Activated CD4-positive, alpha-beta T cell treated with anti-CD3 and anti-CD28 coated beads, Interleukin-2, amount 50 U/mL, for 24 hours (primary cell): ENCODE results near the gene MSH3.
"Not testable (repeated sequence)": the region's sequence is repeated elsewhere in the genome, so short reads cannot be mapped to it uniquely, and the experiment has no call there.

Experiments
- DNase-seq, 2 donors: peaks; one replicate each; pipeline ENCODE4 v3.0.0-alpha.2; 2020; ENCODE audit warnings: low read depth in 1 of 2, low spot score in 1 of 2

Gene MSH3

GRCh38 chr5:80789319-80790016 is 135.0 kb downstream of the MSH3 start:
- DNase-seq, result not testable (repeated sequence)

DNA sequence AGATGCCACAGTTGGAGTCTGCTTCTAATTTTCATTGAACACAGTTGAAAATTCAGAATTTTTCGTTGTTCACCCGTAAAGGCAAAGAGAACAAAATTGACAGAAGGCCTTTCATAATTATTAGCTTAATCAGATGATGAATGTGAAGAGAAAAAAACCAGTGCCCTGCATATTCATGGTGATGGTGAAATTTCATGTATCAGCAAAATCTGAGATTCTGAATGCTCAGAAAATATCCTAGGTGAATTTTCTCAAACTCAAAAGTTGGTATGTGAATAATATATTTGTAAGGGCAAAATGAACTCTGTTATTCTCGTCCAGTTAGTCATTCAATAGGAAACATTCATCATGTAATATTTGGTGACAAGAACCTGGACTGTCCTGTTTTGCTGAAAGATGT is 136.2 kb downstream of the MSH3 start:
- DNase-seq, result no peak

DNA sequence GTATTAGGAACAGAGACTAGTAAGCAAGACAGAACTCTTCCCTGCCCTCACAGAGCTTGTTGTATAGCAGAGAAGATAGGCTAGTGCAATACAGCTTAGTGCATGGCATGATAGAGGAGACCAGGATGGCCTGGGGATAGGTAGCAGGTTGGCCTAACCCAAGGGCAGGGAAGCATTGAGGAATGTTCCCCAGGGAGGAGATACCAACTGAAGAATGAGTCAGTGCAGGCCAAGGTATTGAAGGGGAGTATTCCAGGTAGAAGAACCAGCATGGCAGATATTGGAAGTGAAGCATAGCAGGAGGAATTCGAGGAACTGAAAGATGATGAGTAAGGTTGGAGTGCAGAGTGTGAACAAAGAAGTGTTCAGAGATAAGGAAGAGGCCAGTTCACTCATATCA is 138.9 kb downstream of the MSH3 start:
- DNase-seq, result no peak

DNA sequence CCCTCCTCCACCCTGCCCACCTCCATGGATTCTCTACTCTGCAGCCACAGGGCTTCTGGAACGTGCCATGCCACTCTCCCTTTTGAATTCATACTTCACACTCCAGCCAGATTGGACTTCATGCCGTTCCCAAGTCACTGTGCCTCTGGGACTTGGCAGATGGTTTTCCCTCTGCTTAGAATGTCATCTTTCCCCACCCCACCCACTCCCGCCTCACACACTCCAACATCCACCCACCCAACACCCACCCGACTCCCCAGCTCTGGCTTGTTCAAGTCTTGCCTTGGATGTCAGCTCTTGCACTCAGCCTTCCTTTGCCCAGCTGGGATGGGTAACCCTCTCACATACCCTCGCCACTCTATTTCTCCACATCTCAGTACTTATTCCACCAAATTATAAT is 142.4 kb downstream of the MSH3 start:
- DNase-seq, result no peak

DNA sequence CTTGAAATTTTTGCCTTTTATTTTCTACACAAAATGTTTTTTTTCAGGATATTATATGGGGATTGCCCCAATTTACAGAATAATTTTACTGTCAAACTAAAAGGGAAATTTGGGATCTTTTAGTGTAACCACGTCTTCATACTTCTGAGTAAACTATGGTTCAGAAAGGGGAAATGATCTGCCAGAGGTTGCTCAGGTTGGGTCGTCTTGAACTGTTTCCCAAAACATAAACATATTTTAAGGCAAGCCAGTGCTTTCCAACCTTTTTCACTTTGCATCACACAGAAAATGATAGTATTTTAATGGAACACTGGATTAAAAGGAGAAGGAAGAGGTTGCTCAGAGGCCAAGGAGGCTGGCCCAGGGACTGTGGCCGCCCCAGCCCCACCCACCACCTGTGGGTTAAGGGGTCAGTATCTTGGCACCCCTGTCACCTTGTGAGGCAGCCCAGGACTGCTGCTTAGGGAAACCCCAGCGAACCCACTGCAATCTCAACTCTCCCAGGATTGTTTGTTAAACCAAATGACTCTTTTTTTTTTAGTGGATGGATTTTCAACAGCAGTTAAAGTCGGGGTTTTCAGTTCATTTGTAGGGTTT is 143.1 kb downstream of the MSH3 start:
- DNase-seq, result no peak

GRCh38 chr5:80798166-80798565 is 143.7 kb downstream of the MSH3 start:
- no peak for DNase-seq

DNA sequence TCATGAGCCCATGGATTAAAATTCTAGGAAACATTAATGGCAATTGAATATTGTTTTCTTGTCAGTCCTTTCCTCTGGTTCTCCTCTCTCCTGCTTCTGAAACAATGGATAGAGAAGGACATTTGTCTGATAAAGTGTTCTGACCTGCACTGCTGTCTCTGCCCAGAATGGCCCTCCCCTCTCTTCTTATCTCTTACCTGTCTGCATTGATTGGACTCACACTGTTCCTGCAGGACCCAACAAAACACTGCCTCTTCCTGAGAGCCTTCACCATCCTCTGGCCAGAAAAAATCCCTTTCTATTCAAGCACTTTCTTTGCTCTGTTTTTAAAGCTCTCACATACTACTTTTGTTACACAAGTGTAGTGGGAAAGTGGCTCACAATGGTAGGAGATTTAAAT is 144.2 kb downstream of the MSH3 start:
- no peak for DNase-seq

DNA sequence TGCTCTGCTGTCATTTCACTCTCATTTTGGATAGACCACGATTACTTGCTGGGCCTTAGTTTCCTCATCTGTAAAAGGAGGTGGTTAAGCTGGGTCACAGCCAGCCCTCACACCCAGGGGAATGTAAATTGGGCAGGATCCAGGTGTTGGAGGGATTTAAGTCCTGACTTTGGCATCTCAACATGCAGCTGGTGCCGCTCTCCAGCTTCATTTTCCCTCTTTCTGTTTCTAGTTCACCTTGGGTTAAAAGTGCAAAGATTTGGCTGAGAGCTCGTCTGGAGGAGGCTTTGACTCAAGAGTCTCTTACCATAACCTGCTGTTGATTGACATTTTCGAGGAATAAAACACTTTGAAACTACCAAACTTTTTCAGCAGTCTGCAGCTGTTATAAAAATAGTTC is 144.6 kb downstream of the MSH3 start:
- DNase-seq, result no peak

- DNase-seq, result no peak
These were observed 145.1 kb downstream of the MSH3 start for GRCh38 chr5:80799573-80799972.

DNA sequence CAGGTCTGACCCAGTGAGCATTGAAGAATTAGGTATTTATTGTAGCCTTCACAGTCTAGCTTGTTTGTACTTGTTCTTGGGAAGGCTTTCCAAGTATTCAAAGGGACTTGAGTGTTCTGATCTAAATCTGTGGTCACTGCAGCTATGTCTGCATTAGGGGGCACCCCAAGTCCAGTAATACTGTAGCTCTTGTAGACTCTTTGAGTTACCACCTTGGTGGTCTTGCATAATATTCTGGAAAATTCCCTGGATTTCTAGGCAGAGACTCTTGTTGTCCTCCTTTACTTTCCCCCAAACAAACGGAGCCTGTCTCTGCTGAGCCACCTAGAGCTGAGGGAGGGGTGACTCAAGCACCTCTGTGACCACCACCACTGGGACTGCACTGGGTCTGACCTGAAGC is 149.9 kb downstream of the MSH3 start:
- DNase-seq, result no peak

DNA sequence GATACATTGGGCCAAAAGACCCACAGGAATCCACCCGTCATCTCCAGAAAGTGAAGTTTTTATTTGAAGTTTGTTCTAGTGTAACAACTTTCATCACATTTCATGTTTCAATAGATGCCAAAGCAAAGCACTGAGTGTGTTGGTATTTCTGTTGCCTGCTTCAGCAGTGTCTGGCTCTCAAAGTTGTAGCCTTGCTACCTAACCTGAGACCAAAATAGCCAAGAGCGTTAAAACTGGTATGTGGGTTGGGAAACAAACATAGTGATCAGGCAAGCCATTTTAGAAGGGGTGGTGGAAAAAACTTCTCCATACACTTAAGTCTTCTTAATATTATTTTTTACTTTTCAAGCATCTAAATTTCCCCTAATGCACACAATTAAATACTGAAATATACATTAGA is 150.6 kb downstream of the MSH3 start:
- DNase-seq, result no peak

GRCh38 chr5:80806929-80807328 is 152.5 kb downstream of the MSH3 start:
- no peak for DNase-seq

DNA sequence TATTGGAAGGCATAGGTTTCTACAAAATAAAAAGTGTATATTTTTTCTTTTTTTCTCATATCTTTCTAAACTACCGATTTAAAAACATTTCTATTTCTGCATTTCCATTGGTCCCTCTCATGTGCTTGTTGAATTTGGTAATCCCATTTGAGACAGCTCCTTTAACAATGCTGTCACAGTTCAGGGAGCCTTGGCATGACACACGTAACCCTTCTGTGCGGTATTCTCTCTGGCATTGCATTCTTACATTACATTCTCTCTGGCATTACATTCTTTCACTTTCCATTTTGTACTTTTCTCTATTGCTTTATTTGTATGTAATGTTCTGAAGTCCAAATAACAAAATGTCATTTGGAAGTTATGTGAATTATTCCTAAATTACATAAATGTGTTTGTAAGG is 155.0 kb downstream of the MSH3 start:
- no peak for DNase-seq

DNA sequence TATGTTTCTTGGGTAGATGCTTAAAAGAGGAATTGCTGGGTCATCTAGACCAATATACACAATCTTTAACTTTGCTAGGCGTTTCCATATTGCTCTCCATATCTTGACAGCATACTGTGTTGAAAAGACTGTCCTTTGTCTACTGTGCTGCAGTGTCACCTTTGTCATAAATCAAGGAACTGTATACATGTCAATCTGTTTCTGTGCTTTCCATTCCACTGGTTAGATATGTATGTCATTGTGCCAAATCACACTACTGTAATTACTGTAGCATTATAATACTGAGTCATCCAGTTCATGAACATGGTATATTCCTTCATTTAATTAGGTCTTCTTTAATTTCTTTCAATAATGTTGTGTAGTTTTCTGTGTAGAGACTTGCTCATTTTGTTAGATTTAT is 156.0 kb downstream of the MSH3 start:
- DNase-seq, result no peak

DNA sequence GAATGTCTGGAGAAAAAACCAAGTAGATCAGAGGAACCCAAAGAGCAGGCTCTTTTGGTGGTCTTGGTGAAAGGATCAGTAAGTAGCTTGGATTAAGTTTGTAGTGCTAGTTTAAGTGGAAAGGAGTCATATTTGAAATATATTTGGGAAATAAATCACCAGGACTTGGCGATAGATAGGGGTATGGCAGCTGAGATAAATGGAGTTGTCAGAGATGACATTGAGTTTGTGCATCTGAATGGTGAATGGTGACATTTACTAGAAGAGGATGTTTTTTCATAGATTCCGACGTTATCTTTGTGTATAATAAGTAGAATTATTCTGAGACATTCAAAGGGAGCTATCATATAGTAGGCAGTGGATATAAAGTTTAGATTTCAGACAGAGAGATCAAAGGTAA is 162.1 kb downstream of the MSH3 start:
- no peak for DNase-seq

DNA sequence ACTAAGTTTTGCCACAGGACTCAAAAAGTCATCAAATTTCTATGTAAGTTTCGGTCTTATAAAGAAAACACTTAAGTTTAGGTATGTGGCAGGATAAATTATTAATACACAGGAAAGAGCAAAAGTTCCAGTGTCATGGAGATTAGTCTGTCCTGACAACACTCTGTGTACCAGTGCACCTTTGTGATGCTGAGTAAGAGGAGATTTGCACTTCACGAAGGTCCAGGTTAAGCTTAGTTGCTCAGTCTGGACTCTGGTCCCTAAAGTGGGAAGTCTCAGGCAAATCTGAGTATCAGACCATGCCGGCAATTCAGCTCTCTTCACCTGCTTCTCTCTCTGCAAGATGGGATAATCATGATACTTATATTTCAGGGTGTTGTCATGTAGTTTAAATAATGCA is 166.2 kb downstream of the MSH3 start:
- no peak for DNase-seq

DNA sequence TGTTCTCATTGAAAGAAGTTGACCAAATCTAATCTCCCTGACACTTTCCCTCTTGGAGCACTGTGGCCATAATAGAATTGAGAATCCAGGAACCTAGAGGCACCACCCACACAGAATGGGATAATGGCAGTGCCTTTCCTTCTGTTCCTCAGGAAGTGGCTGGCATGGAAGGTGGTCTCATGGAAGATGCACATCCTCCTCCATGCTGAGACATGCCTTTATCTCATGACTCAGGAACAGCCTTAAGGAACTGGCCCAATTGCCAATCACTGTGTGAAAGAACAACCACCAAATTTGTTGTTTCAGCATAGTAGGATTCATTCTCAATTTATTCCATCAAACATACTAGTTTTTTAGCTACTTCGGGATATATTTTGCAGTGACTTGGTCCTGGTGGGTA is 168.2 kb downstream of the MSH3 start:
- no peak for DNase-seq

DNA sequence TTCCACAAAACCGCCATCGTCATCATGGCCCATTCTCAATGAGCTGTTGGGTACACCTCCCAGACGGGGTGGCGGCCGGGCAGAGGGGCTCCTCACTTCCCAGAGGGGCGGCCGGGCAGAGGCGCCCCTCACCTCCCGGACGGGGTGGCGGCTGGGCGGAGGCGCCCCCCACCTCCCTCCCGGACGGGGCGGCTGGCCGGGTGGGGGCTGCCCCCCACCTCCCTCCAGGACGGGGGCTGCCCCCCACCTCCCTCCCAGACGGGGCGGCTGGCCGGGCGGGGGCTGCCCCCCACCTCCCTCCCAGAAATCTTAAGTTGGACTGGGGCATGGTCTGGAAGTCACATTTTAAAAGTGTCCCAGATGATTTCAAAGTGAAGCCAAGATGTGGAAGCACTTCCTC is 169.7 kb downstream of the MSH3 start:
- not testable (repeated sequence) for DNase-seq

GRCh38 chr5:80825786-80826460 is 171.5 kb downstream of the MSH3 start:
- no peak for DNase-seq

DNA sequence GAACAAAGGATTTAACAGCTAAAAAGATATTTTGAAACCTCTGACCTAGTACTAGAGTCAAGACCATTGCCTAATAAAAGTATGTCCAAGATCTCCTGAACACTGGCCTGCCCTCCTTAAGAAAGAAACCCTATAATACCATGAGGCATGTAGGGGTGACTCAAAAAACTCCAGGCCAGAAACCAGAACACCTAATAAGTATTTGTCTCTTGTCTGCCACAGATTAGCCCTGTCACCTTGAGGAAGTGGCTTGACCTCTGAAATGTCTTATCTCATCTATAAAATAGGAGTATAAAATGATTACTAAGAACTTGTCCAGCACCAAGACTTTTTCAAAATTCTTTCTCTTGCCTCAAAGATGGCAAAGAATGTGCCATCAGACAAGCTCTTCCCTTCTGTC is 180.3 kb downstream of the MSH3 start:
- DNase-seq, result no peak

GRCh38 chr5:80835128-80835527 is 180.7 kb downstream of the MSH3 start:
- DNase-seq, result no peak

- no peak for DNase-seq
These were observed 183.2 kb downstream of the MSH3 start for GRCh38 chr5:80837679-80838078.
